ENCODE data around the gene SMTN.

Gene SMTN

DNA sequence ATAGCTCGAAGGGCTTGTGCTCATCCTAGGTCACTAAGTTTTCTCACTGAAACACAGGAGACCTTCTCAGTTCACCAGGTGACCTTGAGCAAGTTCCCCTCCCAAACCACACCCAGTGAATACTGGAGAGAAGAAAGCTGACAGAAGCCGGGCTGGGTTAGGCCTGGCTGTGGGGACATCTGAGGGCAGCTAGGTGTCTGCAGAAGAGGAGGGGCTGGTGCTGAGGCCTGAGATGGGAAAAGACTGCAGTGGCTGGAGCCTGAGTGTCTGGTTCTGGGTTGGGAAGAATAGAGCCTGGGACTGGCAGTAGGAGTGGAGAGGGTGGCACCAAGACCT lies 41.0 kb downstream of the SMTN start:
- TF ChIP-seq, protein P1, sequence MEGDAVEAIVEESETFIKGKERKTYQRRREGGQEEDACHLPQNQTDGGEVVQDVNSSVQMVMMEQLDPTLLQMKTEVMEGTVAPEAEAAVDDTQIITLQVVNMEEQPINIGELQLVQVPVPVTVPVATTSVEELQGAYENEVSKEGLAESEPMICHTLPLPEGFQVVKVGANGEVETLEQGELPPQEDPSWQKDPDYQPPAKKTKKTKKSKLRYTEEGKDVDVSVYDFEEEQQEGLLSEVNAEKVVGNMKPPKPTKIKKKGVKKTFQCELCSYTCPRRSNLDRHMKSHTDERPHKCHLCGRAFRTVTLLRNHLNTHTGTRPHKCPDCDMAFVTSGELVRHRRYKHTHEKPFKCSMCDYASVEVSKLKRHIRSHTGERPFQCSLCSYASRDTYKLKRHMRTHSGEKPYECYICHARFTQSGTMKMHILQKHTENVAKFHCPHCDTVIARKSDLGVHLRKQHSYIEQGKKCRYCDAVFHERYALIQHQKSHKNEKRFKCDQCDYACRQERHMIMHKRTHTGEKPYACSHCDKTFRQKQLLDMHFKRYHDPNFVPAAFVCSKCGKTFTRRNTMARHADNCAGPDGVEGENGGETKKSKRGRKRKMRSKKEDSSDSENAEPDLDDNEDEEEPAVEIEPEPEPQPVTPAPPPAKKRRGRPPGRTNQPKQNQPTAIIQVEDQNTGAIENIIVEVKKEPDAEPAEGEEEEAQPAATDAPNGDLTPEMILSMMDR (IDR thresholded peaks at IDR 0.05; ENCODE audit: low read depth, low read length, missing control alignments): no peak
- no peak for DNase-seq (ENCODE audit: low read depth)
- H3K4me3 ChIP-seq (ENCODE audit: low read depth, low read length): no peak overlapping the region

- TF ChIP-seq, protein P1 (IDR thresholded peaks at IDR 0.05; ENCODE audit: low read depth, low read length, missing control alignments): no peak
These were observed 41.6 kb downstream of the SMTN start, which contains the start of gene INPP5J for GRCh38 chr22:31122532-31123291. TSS of gene INPP5J (plus strand) at chr22:31122966. CDS start at chr22:31123015, 49 bp downstream.

DNA sequence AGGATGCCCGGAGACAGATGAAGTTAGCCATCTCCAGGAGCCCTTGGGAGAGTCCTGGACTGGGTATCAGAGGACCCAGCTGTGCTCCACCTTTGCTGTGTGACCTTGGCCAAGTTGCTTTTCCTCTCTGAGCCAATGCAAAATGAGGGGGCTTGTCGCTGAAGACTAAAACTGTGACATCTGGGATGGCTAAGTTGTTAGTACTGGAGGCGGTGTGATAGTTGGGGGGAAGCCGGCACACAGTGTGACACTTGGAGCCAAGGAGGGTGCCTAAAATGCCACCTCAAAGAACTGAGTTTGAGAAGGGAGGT lies 42.1 kb downstream of the SMTN start:
- no peak overlapping the region for H3K4me3 ChIP-seq (ENCODE audit: low read depth, low read length)
- TF ChIP-seq, protein P1 (IDR thresholded peaks at IDR 0.05; ENCODE audit: low read depth, low read length, missing control alignments): no peak
- no peak for DNase-seq (ENCODE audit: low read depth)

More at GRCh38 chr22:31122532-31123291, 41.6 kb downstream of the SMTN start, which contains the start of gene INPP5J:
- DNase-seq (ENCODE audit: low read depth): no peak
- no peak within 1 kb of the TSS for H3K4me3 ChIP-seq (ENCODE audit: low read depth, low read length)

GRCh38 chr22:31124290-31124689 lies 43.2 kb downstream of the SMTN start:
- no peak for DNase-seq (ENCODE audit: low read depth)
- H3K4me3 ChIP-seq (ENCODE audit: low read depth, low read length): no peak overlapping the region
- TF ChIP-seq, protein P1 (IDR thresholded peaks at IDR 0.05; ENCODE audit: low read depth, low read length, missing control alignments): no peak

- TF ChIP-seq, protein P1 (IDR thresholded peaks at IDR 0.05; ENCODE audit: low read depth, low read length, missing control alignments): no peak
- H3K4me3 ChIP-seq (ENCODE audit: low read depth, low read length): no peak overlapping the region
- no peak for DNase-seq (ENCODE audit: low read depth)
These were observed 43.8 kb downstream of the SMTN start for GRCh38 chr22:31124811-31125465.

DNA sequence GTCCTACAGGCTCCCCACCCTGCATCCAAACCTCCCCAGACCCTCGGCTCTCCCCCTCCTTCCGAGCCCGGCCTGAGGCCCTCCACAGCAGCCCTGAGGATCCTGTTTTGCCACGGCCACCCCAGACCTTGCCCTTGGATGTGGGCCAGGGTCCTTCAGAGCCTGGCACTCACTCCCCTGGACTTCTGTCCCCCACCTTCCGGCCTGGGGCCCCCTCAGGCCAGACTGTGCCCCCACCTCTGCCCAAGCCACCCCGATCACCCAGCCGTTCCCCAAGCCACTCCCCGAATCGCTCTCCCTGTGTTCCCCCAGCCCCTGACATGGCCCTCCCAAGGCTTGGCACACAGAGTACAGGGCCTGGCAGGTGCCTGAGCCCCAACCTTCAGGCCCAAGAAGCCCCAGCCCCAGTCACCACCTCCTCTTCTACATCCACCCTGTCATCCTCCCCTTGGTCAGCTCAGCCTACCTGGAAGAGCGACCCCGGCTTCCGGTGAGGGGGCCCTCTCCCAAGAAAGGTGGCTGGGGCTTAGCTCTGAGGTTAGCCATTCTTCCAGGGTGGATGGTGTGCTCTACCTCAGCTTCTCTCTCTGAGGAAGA lies 44.5 kb downstream of the SMTN start:
- DNase-seq (ENCODE audit: low read depth): no peak
- no peak overlapping the region for H3K4me3 ChIP-seq (ENCODE audit: low read depth, low read length)
- TF ChIP-seq, protein P1 (IDR thresholded peaks at IDR 0.05; ENCODE audit: low read depth, low read length, missing control alignments): no peak
